ENCODE results near the gene NRG2.

Gene NRG2

DNA sequence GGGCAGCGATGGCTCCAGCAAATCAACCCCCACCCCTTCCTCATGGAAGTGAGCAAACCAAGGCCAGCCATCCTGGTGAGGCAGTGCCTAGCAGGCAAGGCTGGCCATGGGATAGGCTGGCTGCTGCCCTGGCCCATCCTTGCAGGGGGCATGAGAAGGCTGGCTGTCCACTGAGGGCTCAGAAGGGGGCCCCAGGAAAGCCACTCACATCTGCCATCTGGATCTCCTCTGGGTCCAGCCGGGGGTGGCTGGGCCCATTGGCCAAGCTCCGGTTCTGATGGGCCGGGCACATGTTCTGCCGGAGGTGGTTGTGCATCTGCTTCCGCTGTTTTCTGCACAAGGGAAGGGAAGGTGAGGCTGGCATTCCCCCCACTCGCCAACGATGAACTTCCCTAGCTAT lies 190.4 kb downstream of the NRG2 start:
- no peak for DNase-seq

GRCh38 chr5:139851558-139851957 lies 191.5 kb downstream of the NRG2 start:
- DNase-seq = no peak

- DNase-seq = no peak
Observed at GRCh38 chr5:139850423-139851016, 192.6 kb downstream of the NRG2 start.

DNA sequence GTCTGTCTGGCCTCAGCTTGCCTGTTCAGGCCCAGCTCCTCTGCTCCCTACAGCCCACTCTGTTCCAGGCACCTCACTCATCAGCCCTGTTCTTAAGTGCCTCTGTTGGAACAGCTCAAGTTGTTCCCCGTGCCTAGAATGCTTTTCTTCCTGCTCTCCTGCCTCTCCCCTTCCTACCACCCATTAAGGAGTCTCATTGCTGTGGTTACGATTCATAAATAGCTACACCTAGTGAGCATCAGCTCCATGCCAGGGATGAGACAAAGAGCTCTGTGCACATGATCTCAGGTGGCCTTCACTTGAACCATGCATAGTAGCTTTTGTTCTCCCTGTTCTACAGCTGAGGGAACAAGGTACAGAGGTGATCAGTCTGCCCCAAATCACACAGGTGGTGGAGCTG lies 193.2 kb downstream of the NRG2 start:
- peak; percentile 25 to 37 for DNase-seq

DNA sequence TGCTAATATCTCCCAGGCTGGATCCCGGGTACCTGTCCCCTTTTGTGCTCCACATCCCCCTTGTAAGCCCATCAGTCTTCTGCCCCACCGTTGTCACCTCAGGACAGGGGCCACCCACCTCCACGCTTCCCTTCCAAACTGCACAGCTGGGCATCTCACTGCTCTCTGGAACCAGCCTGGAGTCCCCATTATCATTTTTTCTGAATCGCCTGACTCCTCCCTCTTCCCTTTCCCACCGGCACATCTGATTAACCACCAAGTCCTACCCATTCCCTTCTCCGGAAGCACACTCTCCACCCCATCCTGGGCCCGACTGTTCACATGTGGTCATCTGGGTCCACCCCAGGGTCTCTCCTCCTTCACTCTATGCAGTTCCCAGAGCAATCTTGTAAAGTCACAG lies 193.6 kb downstream of the NRG2 start:
- DNase-seq = no peak

DNA sequence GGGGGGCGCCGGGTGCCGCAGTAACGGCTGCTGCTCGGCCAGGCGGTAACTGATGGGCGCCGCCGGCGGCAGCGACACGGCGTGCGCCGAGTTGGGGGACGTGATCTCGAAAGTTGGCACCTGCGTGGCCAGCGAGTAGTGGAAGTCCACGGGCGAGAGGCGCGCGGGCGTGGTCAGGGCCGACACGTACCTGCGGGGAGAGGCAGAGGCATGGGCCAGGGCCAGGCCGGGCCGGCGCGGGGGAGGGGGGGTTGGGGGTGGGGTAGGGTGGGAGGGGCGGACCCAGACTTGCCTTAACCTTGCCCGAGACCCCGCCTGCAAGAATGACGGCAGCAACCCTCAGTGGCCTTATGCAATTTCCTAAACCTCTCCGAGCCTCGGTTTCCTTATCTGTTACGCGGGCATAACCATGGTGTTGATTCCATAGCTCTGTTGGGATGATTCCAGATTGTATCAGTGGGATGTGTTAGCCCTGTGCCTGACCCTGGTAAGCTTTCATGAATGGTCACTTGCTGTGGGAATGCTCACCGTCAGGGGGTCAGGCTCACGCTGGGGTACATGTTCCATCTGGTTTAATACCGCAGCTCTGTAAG lies 194.5 kb downstream of the NRG2 start:
- DNase-seq = no peak

GRCh38 chr5:139847790-139848507 lies 195.2 kb downstream of the NRG2 start:
- DNase-seq = no peak

- no peak for DNase-seq
Observed at GRCh38 chr5:139847091-139847490, 196.0 kb downstream of the NRG2 start.

DNA sequence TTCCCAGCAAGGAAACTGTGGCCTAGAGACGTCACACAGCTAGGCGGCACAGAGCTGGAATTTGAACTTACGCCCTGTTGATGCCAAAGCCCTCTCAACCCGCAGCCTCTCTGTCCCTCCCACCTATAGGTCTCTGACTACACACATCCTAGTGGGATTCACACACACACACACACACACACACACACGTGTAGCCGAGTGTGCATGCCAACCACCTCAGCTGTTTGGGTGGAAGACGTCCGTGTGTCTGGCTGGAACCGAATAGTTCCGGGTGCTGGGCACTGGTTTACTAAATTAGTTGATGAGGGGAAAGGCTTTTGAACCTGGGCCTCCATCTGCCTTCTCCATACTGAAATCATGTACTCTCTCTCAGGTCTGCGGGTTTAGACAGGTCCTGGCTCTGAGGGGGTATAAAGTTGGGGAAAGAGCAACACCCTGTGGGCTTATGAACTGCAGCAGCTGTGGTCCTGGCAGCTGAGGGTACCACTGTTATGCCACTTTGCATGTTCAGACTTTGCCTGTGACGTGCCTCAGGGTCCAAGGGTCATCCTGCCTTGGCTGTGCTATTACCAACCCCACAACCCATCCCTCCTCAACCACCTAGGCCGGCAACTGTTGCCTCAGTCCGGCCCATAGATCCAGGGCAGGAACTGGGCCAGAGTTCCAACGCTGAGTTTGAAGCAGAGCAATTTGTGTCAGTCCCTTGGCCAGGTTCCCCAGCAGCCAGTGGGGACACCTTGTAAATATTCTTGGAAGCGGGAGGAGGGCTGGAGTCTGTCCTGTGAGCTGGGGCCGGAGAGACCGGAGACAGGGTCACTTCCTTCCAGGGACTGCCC lies 197.0 kb downstream of the NRG2 start:
- peak; percentile 89 to 93 for DNase-seq

DNA sequence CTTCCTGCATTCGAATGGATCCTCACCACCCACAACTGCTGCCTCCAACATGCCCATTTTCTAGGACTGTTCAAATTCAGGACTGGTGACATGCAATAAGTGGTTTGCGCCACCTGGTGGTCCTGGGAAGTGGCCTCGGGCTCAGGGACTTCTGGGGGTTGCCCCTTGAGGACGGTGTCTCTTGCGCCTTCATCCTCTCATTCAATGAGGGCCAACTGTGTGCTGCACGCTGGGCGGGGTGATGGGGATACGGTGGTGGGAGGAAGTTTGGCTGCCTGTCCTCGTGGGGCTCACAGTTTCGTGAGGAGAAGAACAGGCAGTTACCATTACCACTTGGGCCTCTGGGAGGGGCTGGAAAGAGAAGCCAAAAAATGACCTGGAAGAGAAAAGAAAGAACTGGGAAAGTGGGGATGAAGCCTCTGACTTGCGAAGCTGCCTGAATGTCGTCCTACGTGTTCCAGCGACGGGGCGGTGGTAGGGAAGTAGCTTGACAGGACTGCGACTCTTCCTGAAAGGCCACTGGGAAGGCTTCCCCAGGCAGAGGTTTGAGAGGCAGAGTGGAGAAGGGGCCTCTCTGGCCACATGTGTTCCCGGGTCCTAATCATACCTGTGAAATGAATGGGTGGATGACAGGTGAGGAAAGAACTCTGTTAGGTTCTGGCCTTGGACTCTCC lies 198.5 kb downstream of the NRG2 start:
- peak; percentile 80 to 91 for DNase-seq

GRCh38 chr5:139843991-139844390 lies 199.1 kb downstream of the NRG2 start:
- DNase-seq = no peak

DNA sequence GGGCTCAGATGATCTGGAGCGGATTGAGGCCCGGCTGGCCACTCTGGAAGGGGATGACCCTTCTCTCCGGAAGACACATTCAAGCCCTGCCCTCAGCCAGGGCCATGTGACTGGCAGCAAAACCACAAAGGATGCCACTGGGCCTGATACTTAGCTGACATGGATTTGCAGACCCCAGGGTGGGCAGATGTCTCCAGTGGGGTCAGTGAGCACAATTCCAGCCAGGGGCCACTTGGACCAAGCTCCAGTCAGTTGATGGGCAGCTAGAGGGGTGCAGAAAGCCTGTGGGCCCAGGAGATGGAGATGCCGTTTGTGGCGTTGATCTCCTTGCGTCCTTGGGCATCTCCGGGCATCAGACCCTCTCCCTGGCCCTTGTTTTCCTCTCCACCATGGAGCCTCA lies 200.8 kb downstream of the NRG2 start:
- no peak for DNase-seq

DNA sequence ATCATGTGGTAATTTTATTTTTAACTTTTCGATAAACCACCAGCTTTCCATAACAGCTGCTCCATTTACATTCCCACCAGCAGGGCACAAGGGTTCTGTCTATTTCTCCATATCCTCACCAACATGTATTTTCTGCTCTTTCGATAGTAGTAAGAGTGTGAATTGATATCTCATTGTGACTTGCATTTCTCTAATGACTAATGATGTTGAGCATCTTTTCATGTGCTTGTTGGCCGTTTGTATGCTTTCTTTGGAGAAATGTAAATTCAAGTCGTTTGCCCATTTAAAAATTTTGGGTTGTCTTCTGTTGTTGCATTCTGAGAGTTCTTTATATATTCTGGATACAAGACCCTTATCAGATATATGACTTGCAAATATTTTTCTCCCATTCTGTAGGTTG lies 201.6 kb downstream of the NRG2 start:
- peak in 1 of 2 experiments; percentile 94 for DNase-seq

DNA sequence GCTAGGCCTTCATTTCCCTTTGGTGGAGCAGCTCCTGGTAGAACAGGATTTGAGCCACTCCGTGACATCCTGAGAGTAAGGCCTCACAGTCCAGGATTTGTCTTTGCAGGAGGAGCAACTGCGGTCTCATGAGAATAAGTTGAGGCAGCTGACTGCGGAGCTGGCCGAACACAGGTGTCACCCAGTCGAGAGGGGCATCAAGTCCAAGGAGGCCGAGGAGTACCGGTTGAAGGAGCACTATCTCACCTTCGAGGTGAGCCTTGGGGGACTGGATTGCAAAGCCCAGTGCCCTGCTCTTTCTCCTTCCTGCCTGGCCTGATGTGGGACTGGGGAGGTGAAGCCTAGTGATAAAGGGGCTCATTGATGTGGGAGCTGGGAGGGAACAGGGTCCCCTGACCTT lies 203.2 kb downstream of the NRG2 start:
- DNase-seq = no peak

GRCh38 chr5:139839232-139839815 lies 203.8 kb downstream of the NRG2 start:
- DNase-seq = no peak

DNA sequence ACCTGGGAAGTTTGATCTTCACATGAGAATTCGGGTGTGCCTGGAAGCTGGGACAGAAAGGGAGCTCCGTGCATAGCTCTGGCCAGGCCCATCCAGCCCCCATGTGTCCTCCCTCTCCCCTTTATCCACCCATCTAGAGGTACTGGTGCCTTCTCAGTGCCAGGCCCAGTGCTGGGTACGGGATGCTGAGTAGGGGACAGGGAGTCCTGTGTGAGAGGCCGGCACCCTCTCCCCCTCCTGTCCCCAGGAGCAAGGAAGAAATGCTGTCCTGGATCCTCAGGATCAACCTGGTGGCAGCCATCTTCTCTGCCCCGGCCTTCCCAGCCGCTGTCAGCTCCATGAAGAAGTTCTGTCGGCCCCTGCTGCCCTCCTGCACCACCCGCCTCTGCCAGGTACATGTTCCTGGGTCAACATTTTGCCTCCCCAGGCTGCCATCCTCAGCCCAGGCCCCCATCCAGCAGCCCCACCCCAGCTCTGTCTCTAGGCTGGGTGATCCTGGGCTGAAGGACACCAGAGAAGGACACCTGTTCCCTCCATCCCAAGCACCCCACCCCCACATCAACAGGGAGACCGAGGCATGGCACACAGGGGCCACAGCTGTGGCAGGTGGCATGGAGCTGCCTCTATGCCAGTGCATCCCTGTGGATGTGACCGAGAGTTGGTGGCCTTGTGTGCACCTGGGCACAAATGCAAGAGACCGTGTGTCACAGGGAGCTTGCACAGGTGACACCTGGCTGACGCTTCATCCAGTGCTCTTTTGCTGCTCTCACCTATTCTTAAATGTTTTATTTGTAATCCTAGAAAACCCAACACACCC lies 204.5 kb downstream of the NRG2 start:
- no peak for DNase-seq

DNA sequence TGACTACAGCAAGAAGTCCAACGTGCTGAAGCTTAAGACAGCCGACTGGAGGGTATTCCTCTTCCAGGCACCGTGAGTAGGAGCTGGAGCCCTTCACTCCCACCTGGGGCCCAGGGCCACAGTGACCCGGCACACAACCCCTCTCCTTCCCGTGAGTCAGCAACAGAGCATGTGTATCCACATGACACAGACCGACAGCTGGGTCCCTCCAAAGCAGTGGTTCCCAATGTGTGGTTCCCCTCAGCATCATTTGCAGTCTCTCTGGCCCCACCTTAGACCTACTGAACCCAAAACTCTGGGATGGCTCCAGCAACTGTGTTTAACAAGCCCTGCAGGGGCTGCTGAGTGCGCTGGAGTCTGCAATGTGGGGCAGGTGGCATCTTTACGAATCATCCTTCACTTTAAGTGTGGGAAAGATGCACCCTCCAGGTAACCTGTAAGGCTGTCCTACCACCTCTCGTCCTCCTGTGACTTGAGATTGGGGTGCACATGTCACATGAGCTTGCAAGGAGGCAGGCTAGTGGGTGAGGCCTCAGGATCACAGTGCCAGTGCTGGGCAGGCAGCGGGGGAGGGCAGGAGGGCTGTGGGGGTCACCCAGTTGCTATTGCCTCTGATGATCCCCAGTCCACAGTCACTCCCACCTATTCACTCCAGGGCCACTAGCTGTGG lies 205.3 kb downstream of the NRG2 start:
- DNase-seq = no peak

DNA sequence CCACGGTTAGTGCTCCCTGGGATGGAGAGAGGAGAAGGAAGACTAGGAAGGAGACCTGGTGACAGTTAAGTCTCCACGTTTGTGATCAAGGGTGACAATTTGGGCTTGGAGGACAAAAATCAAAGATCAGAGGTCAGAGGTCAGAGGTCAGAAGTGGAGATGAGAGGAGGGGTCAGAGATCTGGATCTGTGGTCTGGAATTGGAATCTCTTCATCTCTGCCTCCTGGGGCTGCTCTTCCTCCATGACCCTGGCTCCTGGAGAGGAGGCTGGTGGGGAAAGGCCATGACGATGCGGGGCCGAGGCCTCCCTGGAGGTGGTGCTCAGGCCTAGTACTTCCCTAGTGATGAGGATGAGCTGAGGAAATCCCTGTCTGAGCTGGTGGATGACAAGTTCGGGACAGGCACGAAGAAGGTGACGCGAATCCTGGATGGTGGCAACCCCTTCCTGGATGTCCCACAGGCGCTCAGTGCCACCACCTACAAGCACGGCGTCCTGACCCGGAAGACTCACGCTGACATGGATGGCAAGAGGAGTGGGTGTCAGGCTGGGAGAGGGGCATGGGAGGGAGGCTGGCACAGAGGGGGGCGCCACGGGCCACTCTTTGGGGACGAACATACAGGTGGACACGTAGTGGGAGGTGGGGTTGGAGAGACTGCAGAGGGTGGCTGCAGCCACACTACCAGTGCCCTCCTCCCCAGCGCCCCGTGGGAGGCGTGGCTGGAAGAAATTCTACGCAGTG lies 206.5 kb downstream of the NRG2 start:
- DNase-seq = no peak

DNA sequence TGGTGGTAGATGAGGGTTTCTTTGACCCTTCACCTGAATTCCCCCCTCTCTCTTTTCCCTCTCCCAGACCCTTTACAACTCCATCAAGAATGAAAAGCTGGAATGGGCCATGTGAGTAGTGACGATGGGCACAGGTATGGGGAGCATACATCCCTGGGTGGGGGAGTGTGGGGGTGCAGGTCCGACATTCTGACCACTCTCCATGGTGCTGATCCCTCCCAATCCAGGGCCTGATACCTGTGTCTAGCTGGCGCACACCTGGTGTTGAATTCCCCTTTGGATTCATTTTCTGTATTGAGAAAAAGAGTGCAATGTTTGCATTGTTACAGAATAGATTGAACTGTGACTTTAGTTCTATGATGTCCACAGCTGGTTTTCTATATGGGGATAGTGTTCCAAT lies 207.4 kb downstream of the NRG2 start:
- DNase-seq = no peak

GRCh38 chr5:139833525-139833924 lies 209.6 kb downstream of the NRG2 start:
- no peak for DNase-seq
